ENCODE measurements around the gene CNN2. TPM values are rescaled to one million over a fixed set of nuclear protein-coding genes. Genes with fewer than 3 reads are reported as not detected.

Gene CNN2
- total and polyA plus RNA-seq, 2 of the 13 experiments (the other 11 are each of a cell fraction or from before 2014, with no cell fraction given): 63.6 to 70.0 TPM

- TF ChIP-seq ZSCAN21 (CRISPR knock-in tag; IDR thresholded peaks at IDR 0.05; ENCODE audit: borderline replicate concordance) (peak; percentile 65; the same call in 1 of the 2 replicates), ZNF768 (CRISPR knock-in tag; IDR thresholded peaks at IDR 0.05) (peak; percentile 95), ZNF782 (CRISPR knock-in tag; IDR thresholded peaks at IDR 0.05; ENCODE audit: borderline replicate concordance) (no peak), RARG (CRISPR knock-in tag; IDR thresholded peaks at IDR 0.05; ENCODE audit: low read depth) (0 out of 2 replicates have a peak, but pooled peaks have one; percentile 50), ATF5 (CRISPR knock-in tag; IDR thresholded peaks at IDR 0.05; ENCODE audit: low read depth) (0 out of 2 replicates have a peak, but pooled peaks have one; percentile 31), THAP11 (CRISPR knock-in tag; IDR thresholded peaks at IDR 0.05) (peak; percentile 39; the same call in 1 of the 2 replicates), NCOA1 (CRISPR knock-in tag; IDR thresholded peaks at IDR 0.05) (0 out of 2 replicates have a peak, but pooled peaks have one; percentile 85), TCF7L2 (IDR thresholded peaks at IDR 0.05; ENCODE audit: low read depth, low read length) (no peak), ZNF264 (CRISPR knock-in tag; IDR thresholded peaks at IDR 0.05) (peak; percentile 73; the same call in 1 of the 2 replicates), HNF4A (CRISPR knock-in tag; IDR thresholded peaks at IDR 0.05) (peak; percentile 31; the same call in 1 of the 2 replicates), REL (CRISPR knock-in tag; conservative IDR thresholded peaks at IDR 0.05) (peak; percentile 79; the same call in 1 of the 2 replicates), ZNF792 (CRISPR knock-in tag; IDR thresholded peaks at IDR 0.05) (peak; percentile 28; the same call in 1 of the 2 replicates), ZNF580 (CRISPR knock-in tag; IDR thresholded peaks at IDR 0.05; ENCODE audit: borderline replicate concordance, low read depth) (peak; percentile 70; the same call in 1 of the 2 replicates), ZHX2 (IDR thresholded peaks at IDR 0.05; ENCODE audit: low read depth) (0 out of 2 replicates have a peak, but pooled peaks have one; percentile 71), ZHX2 (CRISPR knock-in tag; IDR thresholded peaks at IDR 0.05; ENCODE audit: borderline replicate concordance) (no peak), RARA (CRISPR knock-in tag; IDR thresholded peaks at IDR 0.05) (peak; percentile 56; the same call in 1 of the 2 replicates), KLF11 (CRISPR knock-in tag; IDR thresholded peaks at IDR 0.05) (peak; percentile 23), SALL1 (CRISPR knock-in tag; IDR thresholded peaks at IDR 0.05) (peak; percentile 92), ZBTB46 (CRISPR knock-in tag; IDR thresholded peaks at IDR 0.05; ENCODE audit: borderline replicate concordance) (0 out of 2 replicates have a peak, but pooled peaks have one; percentile 28), SP1 (IDR thresholded peaks at IDR 0.05) (no peak), SP1 (CRISPR knock-in tag; IDR thresholded peaks at IDR 0.05) (peak; percentile 39; the same call in 1 of the 2 replicates), ZIK1 (CRISPR knock-in tag; IDR thresholded peaks at IDR 0.05; ENCODE audit: borderline replicate concordance, low read depth) (peak; percentile 94)
These were observed 24.8 kb downstream of the CNN2 start (continued) for GRCh38 chr19:1050989-1051788.

All from HepG2 (cell line).